Stimulated activated CD8-positive, alpha-beta memory T cell treated with anti-CD3 and anti-CD28 coated beads, Interleukin-4, amount 100 ng/mL, for 24 hours (primary cell): Measurements from ENCODE around the gene PCDH19.
"Not testable (repeated sequence)": the region's sequence is repeated elsewhere in the genome, so short reads cannot be mapped to it uniquely, and the experiment has no call there.

Source experiments
- DNase-seq: peaks from one replicate; pipeline ENCODE4 v3.0.0-alpha.2; 2020; ENCODE audit warnings: low read depth

PCDH19 gene

GRCh38 chrX:100409610-100410590 is at the start of gene PCDH19:
PCDH19 (minus strand) TSS chrX:100410273; CDS start chrX:100408597, 1,676 bp downstream.
- no peak for DNase-seq

GRCh38 chrX:100449696-100450608 is 39.9 kb upstream of the PCDH19 start:
- DNase-seq, result no peak

GRCh38 chrX:100447655-100448397 is 37.8 kb upstream of the PCDH19 start:
- no peak for DNase-seq

GRCh38 chrX:100445593-100445992 is 35.5 kb upstream of the PCDH19 start:
- no peak for DNase-seq

GRCh38 chrX:100441321-100441720 is 31.2 kb upstream of the PCDH19 start:
- not testable (repeated sequence) for DNase-seq

- no peak for DNase-seq
These were observed 29.9 kb upstream of the PCDH19 start for GRCh38 chrX:100440006-100440405.

- DNase-seq, result no peak
These were observed 25.7 kb upstream of the PCDH19 start for GRCh38 chrX:100435726-100436125.

GRCh38 chrX:100424012-100424411 is 13.9 kb upstream of the PCDH19 start:
- no peak for DNase-seq

GRCh38 chrX:100418556-100418955 is 8.5 kb upstream of the PCDH19 start:
- no peak for DNase-seq

- no peak for DNase-seq
These were observed 7.6 kb upstream of the PCDH19 start for GRCh38 chrX:100417681-100418080.

- no peak for DNase-seq
These were observed 3.2 kb upstream of the PCDH19 start for GRCh38 chrX:100413229-100413628.

- DNase-seq, result no peak
These were observed 2.0 kb upstream of the PCDH19 start for GRCh38 chrX:100411802-100412715.

GRCh38 chrX:100410901-100411801 is 1.1 kb upstream of the PCDH19 start:
- no peak for DNase-seq

GRCh38 chrX:100408713-100409609 is 1.1 kb downstream of the PCDH19 start:
- DNase-seq, result no peak

- no peak for DNase-seq
These were observed 2.0 kb downstream of the PCDH19 start for GRCh38 chrX:100407784-100408712.

- DNase-seq, result no peak
These were observed 2.8 kb downstream of the PCDH19 start for GRCh38 chrX:100407147-100407783.

- DNase-seq, result no peak
These were observed 4.6 kb downstream of the PCDH19 start for GRCh38 chrX:100405424-100405823.
